Endothelial cell of umbilical vein (primary cell): ENCODE data around the gene PKD1L1. TPM values are rescaled to one million over a fixed set of nuclear protein-coding genes. Genes with fewer than 3 reads are reported as not detected.

Experiments
- BruUV-seq: library from RNA; stranded (reverse); fragments of 400-500 nt; replicated peaks from 2 replicates; lab custom pipeline; 2021; lab: Mats Ljungman, UMichigan
- CTCF ChIA-PET: fragments of 300-600, 350-600 bp; sonication (Branson Sonifier 250); formaldehyde crosslinking; loops from one replicate; lab custom pipeline; 2021; ENCODE audit warnings: antibody characterized with exemption, inconsistent platforms; lab: Charles Lee
- POLR2A ChIA-PET: fragments of 300-600, 350-600 bp; sonication (Branson Sonifier 250); formaldehyde crosslinking; loops from one replicate; lab custom pipeline; 2021; ENCODE audit warnings: antibody characterized with exemption, inconsistent platforms; lab: Charles Lee
- DNase-seq: peaks from one replicate; pipeline ENCODE4 v3.0.0-alpha.2; 2011; ENCODE audit warnings: low read depth, low spot score
- FAIRE-seq: peaks from 2 replicates; lab custom pipeline; 2011; peaks lifted over from hg19 to GRCh38; lab: Jason Lieb, UNC
- H2AFZ ChIP-seq: 2 replicates; pipeline ENCODE4 v1.6.0; 2012; ENCODE audit warnings: low read depth, low read length, control low read depth, inconsistent platforms
- H3K27ac ChIP-seq: 2 replicates; pipeline ENCODE4 v1.5.1; 2011; ENCODE audit warnings: low read depth, mild to moderate bottlenecking, control low read depth, low read length, moderate library complexity; ENCODE audit not compliant: insufficient read depth
- H3K27me3 ChIP-seq, 2 experiments: 2 replicates each; pipeline versions ENCODE4 v1.6.0 to v1.6.1; 2011; ENCODE audit warnings: low read length in 2 of 2, mixed read lengths in 1 of 2; ENCODE audit not compliant: control insufficient read depth in 2 of 2, insufficient read depth in 2 of 2
- H3K36me3 ChIP-seq, 2 experiments: 2 replicates in 1 of 2; 3 replicates in 1 of 2; pipeline ENCODE4 v1.5.1; 2011; ENCODE audit warnings: low read length in 2 of 2, mild to moderate bottlenecking in 1 of 2, moderate library complexity in 1 of 2; ENCODE audit not compliant: control insufficient read depth in 2 of 2, insufficient read depth in 2 of 2; ENCODE audit errors: extremely low read depth in 1 of 2
- H3K4me1 ChIP-seq: 3 replicates; pipeline ENCODE4 v1.5.1; 2011; ENCODE audit warnings: mild to moderate bottlenecking, low read length; ENCODE audit not compliant: control insufficient read depth, insufficient read depth; ENCODE audit errors: extremely low read depth
- H3K4me2 ChIP-seq: 2 replicates; pipeline ENCODE4 v1.6.1; 2011; ENCODE audit warnings: low read length, control low read depth, mixed read lengths; ENCODE audit not compliant: insufficient read depth
- H3K4me3 ChIP-seq, 3 experiments: fragments of 200-600 bp in 1 of 3; sonication (generic), shearing (Covaris generic) in 1 of 3; replicated peaks in 1 of 3; 2 replicates each; pipeline ENCODE4 v1.5.1; 2011 to 2016; ENCODE audit warnings: control low read depth in 3 of 3, low read length in 3 of 3, mild to moderate bottlenecking in 2 of 3, inconsistent platforms in 1 of 3, low read depth in 1 of 3, moderate library complexity in 1 of 3; ENCODE audit not compliant: insufficient read depth in 1 of 3
- H3K79me2 ChIP-seq: 2 replicates; pipeline ENCODE4 v1.6.0; 2012; ENCODE audit warnings: low read length, inconsistent platforms; ENCODE audit not compliant: control insufficient read depth, insufficient read depth
- H3K9ac ChIP-seq: replicated peaks from 2 replicates; pipeline ENCODE3; 2011; ENCODE audit warnings: low read length, control low read depth; ENCODE audit not compliant: insufficient read depth; ENCODE audit errors: extremely low read depth
- H3K9me1 ChIP-seq: replicated peaks from 3 replicates; pipeline ENCODE4 v1.6.0; 2011; ENCODE audit warnings: mild to moderate bottlenecking, low read length; ENCODE audit not compliant: control insufficient read depth, insufficient read depth; ENCODE audit errors: extremely low read depth
- H3K9me3 ChIP-seq: replicated peaks from 2 replicates; pipeline ENCODE4 v1.5.1; 2012; ENCODE audit warnings: low read length, inconsistent platforms; ENCODE audit not compliant: control insufficient read depth, insufficient read depth
- H4K20me1 ChIP-seq: replicated peaks from 2 replicates; pipeline ENCODE3; 2011; ENCODE audit warnings: mild to moderate bottlenecking, low read length; ENCODE audit not compliant: control insufficient read depth, insufficient read depth; ENCODE audit errors: extremely low read depth
- FOS ChIP-seq: IDR thresholded peaks from 2 replicates; pipeline ENCODE4 v1.6.1; 2011; ENCODE audit warnings: mild to moderate bottlenecking, low read length, moderate library complexity, borderline replicate concordance; ENCODE audit not compliant: insufficient read depth
- GATA2 ChIP-seq: IDR thresholded peaks from 2 replicates; pipeline ENCODE4 v1.7.0; 2011; ENCODE audit warnings: low read depth, mild to moderate bottlenecking, moderate library complexity, mixed read lengths, low read length; ENCODE audit not compliant: insufficient read length, insufficient read depth
- dilution Hi-C: fragments of 300-500 bp; cut with MboI; formaldehyde crosslinking; loops from one replicate; pipeline ENCODE4 v1.15.0; 2019; ENCODE audit warnings: low sequenced_read_pairs; ENCODE audit not compliant: extremely low pct_ligation_motif_present
- intact Hi-C: fragments of 100-400 bp; cut with micrococcal nuclease; formaldehyde crosslinking; loops from one replicate; pipeline ENCODE4 v1.10.0; 2022
- polyA plus RNA-seq, 4 experiments: library from polyadenylated mRNA; depleted of rRNA in 3 of 4; stranded (reverse) in 3 of 4; unstranded in 1 of 4; fragments of >200 nt; gene quantifications; 2 replicates each; pipeline versions ENCODE4 v1.2.1 to v1.2.3, GENCODE V29; 2011 to 2012; ENCODE audit warnings: missing spikeins in 1 of 4
- total RNA-seq: library from RNA; stranded (reverse); gene quantifications from 2 replicates; pipeline ENCODE4 v1.2.3, GENCODE V29; 2021

The PKD1L1 gene
- total and polyA plus RNA-seq, 2 donors (not counting 3 experiments of a cell fraction or from before 2014, with no cell fraction given), result 4.1 to 5.9 TPM

DNA sequence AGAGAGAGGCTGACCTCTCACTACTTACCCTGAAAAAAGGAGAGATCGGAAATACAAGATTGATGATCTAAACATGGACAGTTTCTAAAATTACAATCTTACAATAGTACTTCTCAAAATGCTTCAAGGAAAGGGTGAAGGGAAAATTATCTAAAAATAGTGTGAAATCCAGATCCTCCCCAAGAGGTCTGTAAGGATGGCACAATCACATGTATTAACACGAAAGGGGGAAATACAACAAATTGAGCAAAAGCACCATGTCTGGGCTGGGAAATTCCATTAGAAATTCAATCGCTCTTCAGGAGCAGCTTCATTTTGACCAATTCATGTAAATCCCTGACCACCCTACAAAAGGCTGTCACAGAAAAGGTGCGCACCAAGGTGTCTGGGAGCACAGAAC lies 67.0 kb downstream of the PKD1L1 start:
- no peaks in the 10 kb centered on the region for H3K9me3 ChIP-seq
- H2AFZ ChIP-seq, result no peak overlapping the region
- DNase-seq, result no peak
- H3K4me3 ChIP-seq, result no peak overlapping the region
- no peaks in the 10 kb centered on the region for H3K79me2 ChIP-seq
- H3K9me1 ChIP-seq, result no peaks in the 10 kb centered on the region
- no TSS peak for BruUV-seq
- no peaks in the 10 kb centered on the region for H3K36me3 ChIP-seq
- intact Hi-C loops, result no loop called here
- dilution Hi-C loops, result no loop called here
- no peak for FAIRE-seq
- no peak overlapping the region for H3K9ac ChIP-seq
- no peak overlapping the region for H3K27ac ChIP-seq
- H4K20me1 ChIP-seq, result no peaks in the 10 kb centered on the region
- H3K4me2 ChIP-seq, result no peak overlapping the region
- CTCF ChIA-PET, result interaction anchor here (1.3 kb wide), 1 partner anchor 615 kb away, joined by 3 read pairs; no protein-coding TSS in a partner anchor
- POLR2A ChIA-PET, result no interaction called here
- TF ChIP-seq FOS, result no peak
- H3K27me3 ChIP-seq, result peaks cover 6% of the 10 kb centered on the region in 2 experiments
- no peaks in the 10 kb centered on the region for H3K4me1 ChIP-seq

DNA sequence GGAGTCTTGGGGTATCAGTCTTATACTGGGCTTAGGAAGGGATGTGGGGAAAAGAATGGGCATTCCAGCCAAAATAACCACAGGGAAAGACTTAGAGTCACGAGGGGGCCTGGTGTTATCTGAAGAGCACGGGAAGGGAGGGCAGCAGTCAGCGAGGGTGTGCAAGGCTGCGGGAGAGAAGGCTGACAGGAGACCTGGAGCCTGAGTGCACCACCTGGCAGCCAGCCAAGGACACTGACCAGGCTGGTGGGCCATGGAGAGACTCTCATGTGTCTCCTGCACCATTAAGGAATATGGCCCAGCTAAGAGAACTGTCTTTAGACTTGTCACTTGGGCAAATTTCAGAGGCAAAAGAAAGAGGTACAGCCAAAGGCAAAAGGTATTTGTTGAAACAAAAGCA lies 69.6 kb downstream of the PKD1L1 start:
- no TSS peak for BruUV-seq
- CTCF ChIA-PET, result no interaction called here
- peaks cover 2% of the 10 kb centered on the region in 2 experiments for H3K27me3 ChIP-seq
- POLR2A ChIA-PET, result no interaction called here
- H3K79me2 ChIP-seq, result no peaks in the 10 kb centered on the region
- no peaks in the 10 kb centered on the region for H3K4me1 ChIP-seq
- H3K9ac ChIP-seq, result no peak overlapping the region
- no peak overlapping the region for H3K4me3 ChIP-seq
- H3K9me1 ChIP-seq, result no peaks in the 10 kb centered on the region
- no peak for DNase-seq
- dilution Hi-C loops, result no loop called here
- no peak overlapping the region for H2AFZ ChIP-seq
- no peak for TF ChIP-seq GATA2
- H3K27ac ChIP-seq, result no peak overlapping the region
- H3K36me3 ChIP-seq, result no peaks in the 10 kb centered on the region
- no peak overlapping the region for H3K4me2 ChIP-seq
- no peaks in the 10 kb centered on the region for H4K20me1 ChIP-seq
- H3K9me3 ChIP-seq, result no peaks in the 10 kb centered on the region
- intact Hi-C loops, result no loop called here
- FAIRE-seq, result no peak
